ENCODE data around the gene CHMP6.

GRCh38 chr17:80948976-80949450 is 42.6 kb upstream of the CHMP6 start:
- TF ChIP-seq, protein P1, sequence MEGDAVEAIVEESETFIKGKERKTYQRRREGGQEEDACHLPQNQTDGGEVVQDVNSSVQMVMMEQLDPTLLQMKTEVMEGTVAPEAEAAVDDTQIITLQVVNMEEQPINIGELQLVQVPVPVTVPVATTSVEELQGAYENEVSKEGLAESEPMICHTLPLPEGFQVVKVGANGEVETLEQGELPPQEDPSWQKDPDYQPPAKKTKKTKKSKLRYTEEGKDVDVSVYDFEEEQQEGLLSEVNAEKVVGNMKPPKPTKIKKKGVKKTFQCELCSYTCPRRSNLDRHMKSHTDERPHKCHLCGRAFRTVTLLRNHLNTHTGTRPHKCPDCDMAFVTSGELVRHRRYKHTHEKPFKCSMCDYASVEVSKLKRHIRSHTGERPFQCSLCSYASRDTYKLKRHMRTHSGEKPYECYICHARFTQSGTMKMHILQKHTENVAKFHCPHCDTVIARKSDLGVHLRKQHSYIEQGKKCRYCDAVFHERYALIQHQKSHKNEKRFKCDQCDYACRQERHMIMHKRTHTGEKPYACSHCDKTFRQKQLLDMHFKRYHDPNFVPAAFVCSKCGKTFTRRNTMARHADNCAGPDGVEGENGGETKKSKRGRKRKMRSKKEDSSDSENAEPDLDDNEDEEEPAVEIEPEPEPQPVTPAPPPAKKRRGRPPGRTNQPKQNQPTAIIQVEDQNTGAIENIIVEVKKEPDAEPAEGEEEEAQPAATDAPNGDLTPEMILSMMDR (IDR thresholded peaks at IDR 0.05; ENCODE audit: poor library complexity, severe bottlenecking), result no peak
- no peak for TF ChIP-seq EZH2 (IDR thresholded peaks at IDR 0.05; ENCODE audit: borderline replicate concordance, insufficient read depth, low read length, poor library complexity, severe bottlenecking)
- no peak for TF ChIP-seq RAD21 (conservative IDR thresholded peaks at IDR 0.05)
- TF ChIP-seq EP300 (conservative IDR thresholded peaks at IDR 0.05; ENCODE audit: poor library complexity, severe bottlenecking), result no peak
- no peak for TF ChIP-seq TAF1 (IDR thresholded peaks at IDR 0.05; ENCODE audit: low read depth)
- TF ChIP-seq, protein P2, sequence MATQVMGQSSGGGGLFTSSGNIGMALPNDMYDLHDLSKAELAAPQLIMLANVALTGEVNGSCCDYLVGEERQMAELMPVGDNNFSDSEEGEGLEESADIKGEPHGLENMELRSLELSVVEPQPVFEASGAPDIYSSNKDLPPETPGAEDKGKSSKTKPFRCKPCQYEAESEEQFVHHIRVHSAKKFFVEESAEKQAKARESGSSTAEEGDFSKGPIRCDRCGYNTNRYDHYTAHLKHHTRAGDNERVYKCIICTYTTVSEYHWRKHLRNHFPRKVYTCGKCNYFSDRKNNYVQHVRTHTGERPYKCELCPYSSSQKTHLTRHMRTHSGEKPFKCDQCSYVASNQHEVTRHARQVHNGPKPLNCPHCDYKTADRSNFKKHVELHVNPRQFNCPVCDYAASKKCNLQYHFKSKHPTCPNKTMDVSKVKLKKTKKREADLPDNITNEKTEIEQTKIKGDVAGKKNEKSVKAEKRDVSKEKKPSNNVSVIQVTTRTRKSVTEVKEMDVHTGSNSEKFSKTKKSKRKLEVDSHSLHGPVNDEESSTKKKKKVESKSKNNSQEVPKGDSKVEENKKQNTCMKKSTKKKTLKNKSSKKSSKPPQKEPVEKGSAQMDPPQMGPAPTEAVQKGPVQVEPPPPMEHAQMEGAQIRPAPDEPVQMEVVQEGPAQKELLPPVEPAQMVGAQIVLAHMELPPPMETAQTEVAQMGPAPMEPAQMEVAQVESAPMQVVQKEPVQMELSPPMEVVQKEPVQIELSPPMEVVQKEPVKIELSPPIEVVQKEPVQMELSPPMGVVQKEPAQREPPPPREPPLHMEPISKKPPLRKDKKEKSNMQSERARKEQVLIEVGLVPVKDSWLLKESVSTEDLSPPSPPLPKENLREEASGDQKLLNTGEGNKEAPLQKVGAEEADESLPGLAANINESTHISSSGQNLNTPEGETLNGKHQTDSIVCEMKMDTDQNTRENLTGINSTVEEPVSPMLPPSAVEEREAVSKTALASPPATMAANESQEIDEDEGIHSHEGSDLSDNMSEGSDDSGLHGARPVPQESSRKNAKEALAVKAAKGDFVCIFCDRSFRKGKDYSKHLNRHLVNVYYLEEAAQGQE (IDR thresholded peaks at IDR 0.05; ENCODE audit: borderline replicate concordance), result no peak
- TF ChIP-seq POLR2AphosphoS5 (IDR thresholded peaks at IDR 0.05), result no peak

Data from neural cell (in vitro differentiated cells).